ENCODE data around the gene SASH1.

The SASH1 gene

DNA sequence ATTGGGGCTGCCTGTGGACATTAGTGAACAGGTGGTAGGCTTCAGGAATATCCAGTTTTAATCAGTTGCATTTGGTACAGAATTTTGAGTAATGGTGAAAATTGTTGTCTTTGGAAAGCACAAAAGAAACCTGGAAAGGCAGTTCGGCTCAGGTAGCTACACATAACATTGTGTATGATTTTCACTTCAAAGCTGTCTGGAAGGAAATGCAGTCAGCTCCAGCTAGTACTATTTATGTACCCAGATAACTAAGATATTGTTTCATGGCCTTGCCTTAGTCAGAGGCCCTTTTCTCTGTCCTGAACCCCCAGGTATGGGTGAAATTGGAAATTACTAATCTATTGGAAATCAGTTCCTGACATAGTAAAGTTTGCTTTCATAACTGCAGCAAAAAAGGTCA lies 208.6 kb downstream of the SASH1 start:
- no peaks in the 10 kb centered on the region for H3K9me3 ChIP-seq (replicated peaks; ENCODE audit: insufficient read depth, low read length)
- no peaks in the 10 kb centered on the region for H3K36me3 ChIP-seq (replicated peaks; ENCODE audit: insufficient read depth, low read length)
- H3K9ac ChIP-seq (ENCODE audit: low read length) = no peak overlapping the region
- H3K27me3 ChIP-seq (replicated peaks; ENCODE audit: insufficient read depth, low read length) = no peaks in the 10 kb centered on the region
- H3K4me2 ChIP-seq (ENCODE audit: low read depth, low read length) = no peak overlapping the region
- no peaks in the 10 kb centered on the region for H3K9me2 ChIP-seq (replicated peaks; ENCODE audit: insufficient read depth, low read length)
- H3K4me1 ChIP-seq (ENCODE audit: low read length) = no peaks in the 10 kb centered on the region
- no peak for TF ChIP-seq EZH2phosphoT487 (IDR thresholded peaks at IDR 0.05; ENCODE audit: low read length)
- no peak for TF ChIP-seq EZH2 (optimal IDR thresholded peaks at IDR 0.05; ENCODE audit: low read depth, low read length)
- TF ChIP-seq, protein P1, sequence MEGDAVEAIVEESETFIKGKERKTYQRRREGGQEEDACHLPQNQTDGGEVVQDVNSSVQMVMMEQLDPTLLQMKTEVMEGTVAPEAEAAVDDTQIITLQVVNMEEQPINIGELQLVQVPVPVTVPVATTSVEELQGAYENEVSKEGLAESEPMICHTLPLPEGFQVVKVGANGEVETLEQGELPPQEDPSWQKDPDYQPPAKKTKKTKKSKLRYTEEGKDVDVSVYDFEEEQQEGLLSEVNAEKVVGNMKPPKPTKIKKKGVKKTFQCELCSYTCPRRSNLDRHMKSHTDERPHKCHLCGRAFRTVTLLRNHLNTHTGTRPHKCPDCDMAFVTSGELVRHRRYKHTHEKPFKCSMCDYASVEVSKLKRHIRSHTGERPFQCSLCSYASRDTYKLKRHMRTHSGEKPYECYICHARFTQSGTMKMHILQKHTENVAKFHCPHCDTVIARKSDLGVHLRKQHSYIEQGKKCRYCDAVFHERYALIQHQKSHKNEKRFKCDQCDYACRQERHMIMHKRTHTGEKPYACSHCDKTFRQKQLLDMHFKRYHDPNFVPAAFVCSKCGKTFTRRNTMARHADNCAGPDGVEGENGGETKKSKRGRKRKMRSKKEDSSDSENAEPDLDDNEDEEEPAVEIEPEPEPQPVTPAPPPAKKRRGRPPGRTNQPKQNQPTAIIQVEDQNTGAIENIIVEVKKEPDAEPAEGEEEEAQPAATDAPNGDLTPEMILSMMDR (IDR thresholded peaks at IDR 0.05; ENCODE audit: low read length) = no peak
- no peak overlapping the region for H3K27ac ChIP-seq (ENCODE audit: low read length)
- H2AFZ ChIP-seq (ENCODE audit: low read length) = no peak overlapping the region
- H3K4me3 ChIP-seq (ENCODE audit: low read length) = no peak overlapping the region
- no peaks in the 10 kb centered on the region for H3K79me2 ChIP-seq (ENCODE audit: low read length)
- no peaks in the 10 kb centered on the region for H4K20me1 ChIP-seq (ENCODE audit: insufficient read depth, low read length)
- DNase-seq = no peak
- H3F3A ChIP-seq (ENCODE audit: insufficient read depth, low read length) = no peaks in the 10 kb centered on the region

DNA sequence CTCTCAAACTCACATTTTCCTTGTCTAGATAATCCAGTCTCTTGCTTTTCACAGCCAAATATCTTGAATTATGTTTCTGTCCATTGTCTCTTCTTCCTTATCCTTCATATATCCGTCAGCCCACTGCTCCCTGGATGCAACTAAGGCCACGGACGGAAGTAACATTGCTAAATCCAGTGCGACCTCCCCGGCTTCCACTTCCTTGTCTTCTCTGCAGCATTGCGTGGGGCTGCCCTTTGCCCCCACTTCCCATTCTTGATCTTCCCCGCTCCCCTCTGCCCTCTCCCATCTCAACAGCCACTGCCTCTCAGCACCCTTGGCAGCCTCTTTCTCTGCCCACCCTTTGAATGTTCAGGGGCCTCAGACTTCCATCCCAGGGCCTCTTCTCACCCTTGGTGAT lies 213.8 kb downstream of the SASH1 start:
- Histone ChIP-seq H3K9me2 (replicated peaks; ENCODE audit: insufficient read depth, low read length) (no peaks in the 10 kb centered on the region), H2AFZ (ENCODE audit: low read length) (no peak overlapping the region), H3K9me3 (replicated peaks; ENCODE audit: insufficient read depth, low read length) (no peaks in the 10 kb centered on the region), H3K4me3 (ENCODE audit: low read length) (no peak overlapping the region), H3K79me2 (ENCODE audit: low read length) (no peaks in the 10 kb centered on the region), H3K27ac (ENCODE audit: low read length) (no peak overlapping the region), H3K9ac (ENCODE audit: low read length) (no peak overlapping the region), H4K20me1 (ENCODE audit: insufficient read depth, low read length) (no peaks in the 10 kb centered on the region), H3K27me3 (replicated peaks; ENCODE audit: insufficient read depth, low read length) (no peaks in the 10 kb centered on the region), H3K4me1 (ENCODE audit: low read length) (no peaks in the 10 kb centered on the region), H3F3A (ENCODE audit: insufficient read depth, low read length) (no peaks in the 10 kb centered on the region), H3K4me2 (ENCODE audit: low read depth, low read length) (no peak overlapping the region), H3K36me3 (replicated peaks; ENCODE audit: insufficient read depth, low read length) (no peaks in the 10 kb centered on the region)
- DNase-seq = no peak
- TF ChIP-seq EZH2 (optimal IDR thresholded peaks at IDR 0.05; ENCODE audit: low read depth, low read length) (no peak), EZH2phosphoT487 (IDR thresholded peaks at IDR 0.05; ENCODE audit: low read length) (no peak)
- TF ChIP-seq, protein P1 (IDR thresholded peaks at IDR 0.05; ENCODE audit: low read length) = no peak

DNA sequence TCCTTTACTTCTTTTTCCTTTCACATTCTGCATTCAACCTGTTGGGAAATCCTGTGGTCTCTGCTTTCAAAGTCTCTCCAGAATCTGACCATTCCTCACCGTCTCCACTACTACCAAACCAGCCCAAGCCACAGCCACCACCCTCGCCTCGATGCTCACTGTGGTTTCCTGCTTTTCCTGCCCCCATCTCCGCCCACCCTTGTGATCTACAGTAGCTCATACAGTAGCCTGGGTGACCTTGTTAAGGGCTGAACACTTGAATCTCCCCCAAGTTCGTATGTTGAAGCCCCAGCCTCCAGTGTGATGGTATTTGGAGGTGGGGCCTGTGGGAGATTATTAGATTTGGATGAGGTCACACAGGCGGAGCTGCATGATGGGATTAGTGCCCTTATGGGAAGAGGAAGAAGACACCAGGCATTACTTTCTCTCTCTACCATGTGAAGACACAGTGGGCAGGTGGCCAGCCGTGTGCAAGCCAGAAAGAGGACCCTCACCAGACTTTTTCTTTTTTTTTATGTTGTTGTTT lies 215.2 kb downstream of the SASH1 start:
- no peak overlapping the region for H3K4me3 ChIP-seq (ENCODE audit: low read length)
- no peak for DNase-seq
- H3K27ac ChIP-seq (ENCODE audit: low read length) = no peak overlapping the region
- no peak overlapping the region for H3K4me2 ChIP-seq (ENCODE audit: low read depth, low read length)
- H3K9ac ChIP-seq (ENCODE audit: low read length) = no peak overlapping the region
- no peaks in the 10 kb centered on the region for H3K79me2 ChIP-seq (ENCODE audit: low read length)
- H3K36me3 ChIP-seq (replicated peaks; ENCODE audit: insufficient read depth, low read length) = no peaks in the 10 kb centered on the region
- H3F3A ChIP-seq (ENCODE audit: insufficient read depth, low read length) = no peaks in the 10 kb centered on the region
- no peaks in the 10 kb centered on the region for H3K9me2 ChIP-seq (replicated peaks; ENCODE audit: insufficient read depth, low read length)
- H4K20me1 ChIP-seq (ENCODE audit: insufficient read depth, low read length) = no peaks in the 10 kb centered on the region
- no peaks in the 10 kb centered on the region for H3K4me1 ChIP-seq (ENCODE audit: low read length)
- H2AFZ ChIP-seq (ENCODE audit: low read length) = no peak overlapping the region
- no peaks in the 10 kb centered on the region for H3K9me3 ChIP-seq (replicated peaks; ENCODE audit: insufficient read depth, low read length)
- no peaks in the 10 kb centered on the region for H3K27me3 ChIP-seq (replicated peaks; ENCODE audit: insufficient read depth, low read length)
- TF ChIP-seq EZH2 (optimal IDR thresholded peaks at IDR 0.05; ENCODE audit: low read depth, low read length) (no peak), EZH2phosphoT487 (IDR thresholded peaks at IDR 0.05; ENCODE audit: low read length) (no peak)
- TF ChIP-seq, protein P1 (IDR thresholded peaks at IDR 0.05; ENCODE audit: low read length) = no peak
